ENCODE data around the gene ZPBP. TPM values are rescaled to one million over a fixed set of nuclear protein-coding genes. Genes with fewer than 3 reads are reported as not detected.

Gene ZPBP
- total RNA-seq, 1 experiment from 2014 or later: not detected

DNA sequence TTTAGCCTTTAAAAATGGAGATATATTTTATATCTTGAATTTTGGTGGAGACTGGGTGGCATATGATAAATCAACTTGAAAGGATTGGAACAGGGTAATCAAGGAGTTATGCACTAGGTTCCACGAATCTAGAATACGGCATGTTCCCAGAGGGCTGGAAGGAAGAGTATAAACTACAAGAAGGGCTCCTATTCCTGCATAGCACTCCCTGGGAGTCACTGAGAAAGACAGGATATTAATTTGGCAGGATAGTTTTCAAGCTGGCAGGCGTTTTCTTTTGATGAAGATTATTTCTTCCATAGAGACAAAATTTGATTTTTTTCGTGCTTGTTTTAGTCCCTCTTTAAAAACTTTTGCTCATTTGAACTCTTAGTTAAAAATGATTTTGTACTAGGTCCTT lies 199.9 kb downstream of the ZPBP start:
- Mint-ChIP-seq H3K36me3 (ENCODE audit: insufficient read depth in 1 of 3, low read depth in 3 of 3) (peaks cover 0 to 10% (median 8%) of the 10 kb centered on the region in 3 experiments; a peak in 3 of 7 replicates), H3K27me3 (ENCODE audit: low read depth) (no peaks in the 10 kb centered on the region), H3K4me3 (no peak overlapping the region), H3K27ac (no peak overlapping the region), H3K9me3 (peaks cover 9% of the 10 kb centered on the region in 2 experiments; a peak in 3 of 5 replicates), H3K4me1 (peaks cover 5 to 11% of the 10 kb centered on the region in 2 experiments)
- no peaks in the 10 kb centered on the region for H3K9me3 ChIP-seq (ENCODE audit: control insufficient read depth, low read depth, low read length)
- H3K18ac ChIP-seq (ENCODE audit: insufficient read length, low read depth, low read length): no peak overlapping the region
- H2AK5ac ChIP-seq (ENCODE audit: insufficient read length, low read length): no peak overlapping the region
- H3K4me1 ChIP-seq (ENCODE audit: insufficient read depth, low read length): no peaks in the 10 kb centered on the region
- H3K4me2 ChIP-seq (ENCODE audit: insufficient read depth, insufficient read length, low read length): no peak overlapping the region
- no peak overlapping the region for H4K5ac ChIP-seq (ENCODE audit: insufficient read length, low read depth, low read length)
- no peak overlapping the region for H2AFZ ChIP-seq (ENCODE audit: low read length)
- no peaks in the 10 kb centered on the region for H3K79me1 ChIP-seq (ENCODE audit: insufficient read depth, low read depth, low read length, poor library complexity, severe bottlenecking)
- no peaks in the 10 kb centered on the region for H3K23me2 ChIP-seq (ENCODE audit: insufficient read length, low read depth, low read length, poor library complexity, severe bottlenecking)
- H2BK5ac ChIP-seq (ENCODE audit: insufficient read length, low read length): no peak overlapping the region
- H2BK15ac ChIP-seq (ENCODE audit: low read depth, low read length): no peak overlapping the region
- H4K8ac ChIP-seq (replicated peaks; ENCODE audit: insufficient read length, low read depth, low read length): no peak overlapping the region
- H3K27ac ChIP-seq (ENCODE audit: insufficient read length, low read depth, low read length): no peak overlapping the region
- H3K27me3 ChIP-seq (ENCODE audit: insufficient read depth, low read length): no peaks in the 10 kb centered on the region
- no peak overlapping the region for H2BK20ac ChIP-seq (ENCODE audit: low read depth, low read length, poor library complexity, severe bottlenecking)
- WGBS (ENCODE audit: extremely low coverage, insufficient read length, low lambda C conversion rate): no CpG with 5 or more reads among the region's 4 CpGs
- no peak for DNase-seq
- no peak overlapping the region for H3K56ac ChIP-seq (ENCODE audit: insufficient read length, low read depth, low read length)
- H4K91ac ChIP-seq (ENCODE audit: insufficient read length, low read depth, low read length): no peak overlapping the region
- no peak overlapping the region for H3K23ac ChIP-seq (ENCODE audit: insufficient read length, low read depth, low read length)
- H2BK120ac ChIP-seq (ENCODE audit: low read depth, low read length, poor library complexity, severe bottlenecking): no peak overlapping the region
- no peak overlapping the region for H3K9ac ChIP-seq (ENCODE audit: extremely low read depth, insufficient read length, low read length)
- no peaks in the 10 kb centered on the region for H4K20me1 ChIP-seq (ENCODE audit: control insufficient read depth, insufficient read depth, insufficient read length)
- no peak overlapping the region for H3K4ac ChIP-seq (ENCODE audit: low read depth, low read length)
- no peaks in the 10 kb centered on the region for H3K79me2 ChIP-seq (ENCODE audit: insufficient read depth, low read length)
- H3T11ph ChIP-seq (ENCODE audit: low read length): no peak overlapping the region
- TF ChIP-seq, protein P1, sequence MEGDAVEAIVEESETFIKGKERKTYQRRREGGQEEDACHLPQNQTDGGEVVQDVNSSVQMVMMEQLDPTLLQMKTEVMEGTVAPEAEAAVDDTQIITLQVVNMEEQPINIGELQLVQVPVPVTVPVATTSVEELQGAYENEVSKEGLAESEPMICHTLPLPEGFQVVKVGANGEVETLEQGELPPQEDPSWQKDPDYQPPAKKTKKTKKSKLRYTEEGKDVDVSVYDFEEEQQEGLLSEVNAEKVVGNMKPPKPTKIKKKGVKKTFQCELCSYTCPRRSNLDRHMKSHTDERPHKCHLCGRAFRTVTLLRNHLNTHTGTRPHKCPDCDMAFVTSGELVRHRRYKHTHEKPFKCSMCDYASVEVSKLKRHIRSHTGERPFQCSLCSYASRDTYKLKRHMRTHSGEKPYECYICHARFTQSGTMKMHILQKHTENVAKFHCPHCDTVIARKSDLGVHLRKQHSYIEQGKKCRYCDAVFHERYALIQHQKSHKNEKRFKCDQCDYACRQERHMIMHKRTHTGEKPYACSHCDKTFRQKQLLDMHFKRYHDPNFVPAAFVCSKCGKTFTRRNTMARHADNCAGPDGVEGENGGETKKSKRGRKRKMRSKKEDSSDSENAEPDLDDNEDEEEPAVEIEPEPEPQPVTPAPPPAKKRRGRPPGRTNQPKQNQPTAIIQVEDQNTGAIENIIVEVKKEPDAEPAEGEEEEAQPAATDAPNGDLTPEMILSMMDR (conservative IDR thresholded peaks at IDR 0.05): no peak
- H3K14ac ChIP-seq (ENCODE audit: insufficient read depth, low read length): no peak overlapping the region
- H2BK12ac ChIP-seq (ENCODE audit: insufficient read length, low read depth, low read length): no peak overlapping the region

Data from H9 (cell line).